Endodermal cell (in vitro differentiated cells): Measurements from ENCODE around the gene PARVB. TPM values are rescaled to one million over a fixed set of nuclear protein-coding genes. Genes with fewer than 3 reads are reported as not detected.

ENCODE experiments used
- DNase-seq: peaks from one replicate; pipeline ENCODE4 v3.0.0-alpha.2; 2017
- H3K27ac ChIP-seq: 2 replicates; pipeline ENCODE4 v1.5.1; 2013; ENCODE audit warnings: mild to moderate bottlenecking, low read depth, low read length, moderate library complexity
- H3K27me3 ChIP-seq: 2 replicates; pipeline ENCODE4 v1.6.1; 2013; ENCODE audit warnings: mild to moderate bottlenecking, low read length, moderate library complexity; ENCODE audit not compliant: insufficient read depth, control insufficient read depth, poor library complexity, severe bottlenecking
- H3K36me3 ChIP-seq: 2 replicates; pipeline ENCODE4 v1.7.0; 2013; ENCODE audit warnings: mild to moderate bottlenecking, low read length, moderate library complexity; ENCODE audit not compliant: control insufficient read depth, insufficient read depth
- H3K4me1 ChIP-seq: one replicate; pipeline ENCODE4 v1.7.0; 2013; ENCODE audit warnings: low read length; ENCODE audit not compliant: control insufficient read depth, insufficient read depth
- H3K4me3 ChIP-seq: 2 replicates; pipeline ENCODE4 v1.5.1; 2013; ENCODE audit warnings: mild to moderate bottlenecking, low read length, moderate library complexity
- H3K9ac ChIP-seq: 2 replicates; pipeline ENCODE4 v1.6.1; 2013; ENCODE audit warnings: mild to moderate bottlenecking, low read length, moderate library complexity; ENCODE audit not compliant: poor library complexity, severe bottlenecking; ENCODE audit errors: extremely low read depth
- H3K9me3 ChIP-seq: 2 replicates; pipeline ENCODE4 v1.6.1; 2013; ENCODE audit warnings: mild to moderate bottlenecking, low read length, moderate library complexity; ENCODE audit not compliant: control insufficient read depth
- H3K27ac Mint-ChIP-seq: 2 replicates; pipeline ENCODE4 v1.8.0; 2020; ENCODE audit warnings: mixed read lengths
- H3K27me3 Mint-ChIP-seq: 2 replicates; pipeline ENCODE4 v1.8.0; 2021; ENCODE audit warnings: mild to moderate bottlenecking, mixed read lengths; ENCODE audit not compliant: insufficient read depth
- H3K36me3 Mint-ChIP-seq: 2 replicates; pipeline ENCODE4 v1.8.0; 2020; ENCODE audit warnings: low read depth, mixed read lengths
- H3K4me1 Mint-ChIP-seq: 2 replicates; pipeline ENCODE4 v1.8.0; 2020; ENCODE audit warnings: mixed read lengths
- H3K4me3 Mint-ChIP-seq: 2 replicates; pipeline ENCODE4 v1.8.0; 2020; ENCODE audit warnings: mild to moderate bottlenecking, moderate library complexity, mixed read lengths
- H3K9me3 Mint-ChIP-seq: 2 replicates; pipeline ENCODE4 v1.8.0; 2020; ENCODE audit warnings: mild to moderate bottlenecking, mixed read lengths
- WGBS, 2 experiments: methylation state at CpG; one replicate each; pipeline versions ENCODE4 v1.1.5 to v1.1.7; 2013; ENCODE audit warnings: missing lambda C conversion rate in 2 of 2, mixed read lengths in 1 of 2; ENCODE audit not compliant: insufficient coverage in 1 of 2, insufficient read length in 1 of 2; 5-methylcytosine and 5-hydroxymethylcytosine counted together
- total RNA-seq, 2 donors: library from RNA; stranded (reverse); fragmentation: NEBNext Ultra II Directional in 1 of 2; extraction: Animal tissue kit (Norgen Biotek cat#: 25700) in 1 of 2; gene quantifications; 2 replicates in 1 of 2; 3 replicates in 1 of 2; pipeline ENCODE4 v1.2.1, GENCODE V29; 2021
- TF ChIP-seq, protein P1 (sequence below): fragments of 200-600 bp; sonication (generic); conservative IDR thresholded peaks from 2 replicates; pipeline ENCODE4 v1.5.0; 2021; ENCODE audit warnings: antibody characterized with exemption, mild to moderate bottlenecking

Gene PARVB
- total RNA-seq, 2 donors from 2014 or later: 29.6 to 32.3 TPM

DNA sequence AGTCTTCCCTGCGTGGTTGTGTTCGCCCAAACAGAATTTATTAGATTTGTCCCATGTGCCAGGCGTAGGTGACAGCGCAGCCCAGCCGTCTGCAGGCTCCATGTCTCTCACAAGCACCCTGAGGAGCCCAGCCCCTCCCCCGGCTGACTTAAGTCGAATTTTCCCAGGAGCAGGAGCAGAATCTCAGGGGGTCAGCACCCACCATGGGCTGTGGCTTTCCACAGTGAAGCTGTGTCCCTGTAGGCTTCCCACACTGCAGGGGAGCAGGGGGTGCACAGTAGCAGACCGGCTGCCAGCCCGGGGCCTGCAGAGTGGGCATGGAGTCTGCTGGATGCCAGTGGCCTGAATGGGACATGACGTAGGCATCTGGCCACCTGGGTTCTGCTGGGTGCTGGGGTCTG is 172.6 kb downstream of the PARVB start:
- peaks cover 2% of the 10 kb centered on the region for H3K27me3 Mint-ChIP-seq
- TF ChIP-seq, protein P1, sequence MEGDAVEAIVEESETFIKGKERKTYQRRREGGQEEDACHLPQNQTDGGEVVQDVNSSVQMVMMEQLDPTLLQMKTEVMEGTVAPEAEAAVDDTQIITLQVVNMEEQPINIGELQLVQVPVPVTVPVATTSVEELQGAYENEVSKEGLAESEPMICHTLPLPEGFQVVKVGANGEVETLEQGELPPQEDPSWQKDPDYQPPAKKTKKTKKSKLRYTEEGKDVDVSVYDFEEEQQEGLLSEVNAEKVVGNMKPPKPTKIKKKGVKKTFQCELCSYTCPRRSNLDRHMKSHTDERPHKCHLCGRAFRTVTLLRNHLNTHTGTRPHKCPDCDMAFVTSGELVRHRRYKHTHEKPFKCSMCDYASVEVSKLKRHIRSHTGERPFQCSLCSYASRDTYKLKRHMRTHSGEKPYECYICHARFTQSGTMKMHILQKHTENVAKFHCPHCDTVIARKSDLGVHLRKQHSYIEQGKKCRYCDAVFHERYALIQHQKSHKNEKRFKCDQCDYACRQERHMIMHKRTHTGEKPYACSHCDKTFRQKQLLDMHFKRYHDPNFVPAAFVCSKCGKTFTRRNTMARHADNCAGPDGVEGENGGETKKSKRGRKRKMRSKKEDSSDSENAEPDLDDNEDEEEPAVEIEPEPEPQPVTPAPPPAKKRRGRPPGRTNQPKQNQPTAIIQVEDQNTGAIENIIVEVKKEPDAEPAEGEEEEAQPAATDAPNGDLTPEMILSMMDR: no peak
- Histone ChIP-seq H3K4me3 (no peak overlapping the region), H3K9ac (no peak overlapping the region), H3K4me1 (no peaks in the 10 kb centered on the region), H3K27me3 (no peaks in the 10 kb centered on the region), H3K27ac (no peak overlapping the region), H3K36me3 (no peaks in the 10 kb centered on the region), H3K9me3 (no peaks in the 10 kb centered on the region)
- 87 to 97% methylated on average over 8 to 10 of the region's 10 CpGs for WGBS, 2 experiments
- no peaks in the 10 kb centered on the region for H3K36me3 Mint-ChIP-seq
- peaks cover 2% of the 10 kb centered on the region for H3K4me1 Mint-ChIP-seq
- H3K4me3 Mint-ChIP-seq: no peak overlapping the region
- no peak overlapping the region for H3K27ac Mint-ChIP-seq
- DNase-seq: no peak
- H3K9me3 Mint-ChIP-seq: no peaks in the 10 kb centered on the region

DNA sequence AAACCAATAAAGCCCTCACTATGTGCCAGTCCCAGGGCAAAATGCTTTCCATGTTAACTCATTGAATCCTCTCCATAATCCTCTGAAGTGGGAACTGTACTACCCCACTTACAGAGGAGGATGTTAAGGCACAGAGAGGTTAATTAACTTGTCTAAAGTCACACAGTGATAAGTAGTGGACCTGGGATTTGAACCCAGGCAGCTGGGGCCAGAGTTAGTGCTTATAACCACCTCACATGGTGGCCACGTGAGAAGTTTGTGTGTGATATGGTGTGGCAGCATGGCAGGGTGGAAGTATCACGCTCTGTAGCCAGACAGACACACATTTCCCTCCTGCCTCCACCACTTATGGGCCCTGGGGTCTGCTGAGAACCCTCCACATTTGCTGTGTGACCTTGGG is 173.2 kb downstream of the PARVB start:
- TF ChIP-seq, protein P1: no peak

DNA sequence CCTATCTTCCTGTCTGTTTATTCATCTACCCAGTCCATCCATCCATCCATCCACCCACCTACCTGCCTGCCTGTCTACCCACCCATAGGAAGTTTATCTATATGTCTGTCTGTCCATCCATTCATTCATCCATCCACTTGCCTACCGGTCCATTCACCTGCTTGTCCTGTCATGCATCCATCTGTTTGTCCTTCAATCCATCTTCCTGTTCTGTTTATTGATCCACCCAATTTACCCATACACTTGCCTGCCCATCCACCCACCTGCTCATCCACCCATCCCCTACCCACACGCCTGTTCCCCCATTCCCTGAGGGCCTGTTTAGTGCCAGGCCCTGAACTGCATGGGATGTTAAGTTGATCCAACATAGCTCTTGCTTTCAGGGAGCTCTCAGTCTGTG is 175.1 kb downstream of the PARVB start:
- TF ChIP-seq, protein P1: no peak
- Mint-ChIP-seq H3K27me3 (no peaks in the 10 kb centered on the region), H3K4me3 (no peak overlapping the region), H3K9me3 (no peaks in the 10 kb centered on the region), H3K4me1 (peaks cover 7% of the 10 kb centered on the region), H3K36me3 (no peaks in the 10 kb centered on the region), H3K27ac (no peak overlapping the region)
- H3K27me3 ChIP-seq: no peaks in the 10 kb centered on the region
- H3K4me1 ChIP-seq: no peaks in the 10 kb centered on the region
- no peak overlapping the region for H3K9ac ChIP-seq
- no peaks in the 10 kb centered on the region for H3K36me3 ChIP-seq
- DNase-seq: no peak
- no peak overlapping the region for H3K27ac ChIP-seq
- H3K9me3 ChIP-seq: no peaks in the 10 kb centered on the region
- 82 to 100% methylated on average over 1 to 2 of the region's 2 CpGs for WGBS, 2 experiments
- no peak overlapping the region for H3K4me3 ChIP-seq

More for the DNA sequence above, 173.2 kb downstream of the PARVB start:
- H3K9ac ChIP-seq: no peak overlapping the region
- H3K36me3 ChIP-seq: no peaks in the 10 kb centered on the region
- no peak overlapping the region for H3K27ac Mint-ChIP-seq
- H3K4me1 Mint-ChIP-seq: peaks cover 2% of the 10 kb centered on the region
- no peaks in the 10 kb centered on the region for H3K27me3 ChIP-seq
- no peak overlapping the region for H3K4me3 ChIP-seq
- no peaks in the 10 kb centered on the region for H3K36me3 Mint-ChIP-seq
- no peak for DNase-seq
- H3K9me3 ChIP-seq: no peaks in the 10 kb centered on the region
- WGBS, 2 experiments: 100% methylated on average over 1 of the region's 2 CpGs
- no peaks in the 10 kb centered on the region for H3K9me3 Mint-ChIP-seq
- H3K27ac ChIP-seq: no peak overlapping the region
- H3K4me3 Mint-ChIP-seq: no peak overlapping the region
- H3K4me1 ChIP-seq: no peaks in the 10 kb centered on the region
- peaks cover 2% of the 10 kb centered on the region for H3K27me3 Mint-ChIP-seq
